HCT116 (cell line): ENCODE data around the gene TTC33. TPM values are rescaled to one million over a fixed set of nuclear protein-coding genes. Genes with fewer than 3 reads are reported as not detected.

Experiments
- ATAC-seq: fragments of 200-7000 bp; cut with Tn5 transposase; 2 replicates; pipeline ENCODE4 v1.9.1; 2020; ENCODE audit warnings: mild to moderate bottlenecking, moderate library complexity
- BruUV-seq: library from RNA; stranded (reverse); fragments of 400-500 nt; replicated peaks from 2 replicates; lab custom pipeline; 2021; lab: Mats Ljungman, UMichigan
- CTCF ChIA-PET: fragments of 300-600 bp; sonication (Branson Sonifier 250); formaldehyde crosslinking; loops from one replicate; lab custom pipeline; 2021; ENCODE audit warnings: antibody characterized with exemption; lab: Charles Lee
- POLR2A ChIA-PET: fragments of 300-600, 350-600 bp; sonication (Branson Sonifier 250); formaldehyde crosslinking; loops from one replicate; lab custom pipeline; 2021; ENCODE audit warnings: antibody characterized with exemption; lab: Charles Lee
- RAD21 ChIA-PET, 2 experiments: fragments of 300-600 bp; sonication (Branson Sonifier 250); formaldehyde crosslinking; loops; one replicate each; lab custom pipeline; 2023; ENCODE audit warnings: low total read pairs in 2 of 2; ENCODE audit not compliant: uncharacterized antibody in 2 of 2, unreplicated experiment in 2 of 2, low non-redundant PET in 1 of 2; lab: Charles Lee
- DNase-seq: peaks from one replicate; pipeline ENCODE4 v3.0.0-alpha.2; 2010; ENCODE audit warnings: low read depth, low spot score
- H2AFZ ChIP-seq: fragments of 200-600 bp; shearing (Covaris generic), sonication (generic); 2 replicates; pipeline ENCODE4 v1.6.1; 2017; ENCODE audit warnings: low read depth, mixed run types, mixed read lengths, antibody characterized with exemption, low read length; ENCODE audit not compliant: poor library complexity, severe bottlenecking
- H3K27ac ChIP-seq: 2 replicates; pipeline ENCODE4 v1.5.1; 2012; ENCODE audit warnings: low read depth, low read length
- H3K27me3 ChIP-seq: fragments of 200-600 bp; sonication (generic); 2 replicates; pipeline ENCODE4 v1.6.1; 2016; ENCODE audit warnings: mixed run types, low read length, mixed read lengths; ENCODE audit not compliant: insufficient read depth
- H3K36me3 ChIP-seq, 2 experiments: fragments of 200-500 bp in 1 of 2; fragments of 200-600 bp in 1 of 2; sonication (Bioruptor generic) in 1 of 2; sonication (generic) in 1 of 2; 2 replicates each; pipeline versions ENCODE4 v1.5.1 to v1.6.1; 2014 to 2016; ENCODE audit warnings: low read length in 2 of 2, inconsistent platforms in 1 of 2, mixed read lengths in 1 of 2, mixed run types in 1 of 2; ENCODE audit not compliant: insufficient read depth in 2 of 2, control insufficient read depth in 1 of 2
- H3K4me1 ChIP-seq, 2 experiments: fragments of 200-600 bp in 1 of 2; sonication (generic) in 1 of 2; 2 replicates each; pipeline versions ENCODE4 v1.5.1 to v1.6.1; 2012 to 2017; ENCODE audit warnings: low read length in 2 of 2, inconsistent platforms in 1 of 2, mild to moderate bottlenecking in 1 of 2, mixed read lengths in 1 of 2, mixed run types in 1 of 2, moderate library complexity in 1 of 2; ENCODE audit not compliant: insufficient read depth in 2 of 2, control insufficient read depth in 1 of 2
- H3K4me2 ChIP-seq: fragments of 200-600 bp; sonication (generic); 2 replicates; pipeline ENCODE4 v1.6.1; 2017; ENCODE audit warnings: mixed run types, low read length, mixed read lengths
- H3K4me3 ChIP-seq, 2 experiments: fragments of 200-600 bp in 1 of 2; sonication (generic) in 1 of 2; replicated peaks in 1 of 2; 2 replicates each; pipeline ENCODE4 v1.5.1; 2011 to 2016; ENCODE audit warnings: low read length in 2 of 2, control low read depth in 1 of 2, low read depth in 1 of 2, mild to moderate bottlenecking in 1 of 2, mixed read lengths in 1 of 2, mixed run types in 1 of 2
- H3K79me2 ChIP-seq: fragments of 200-600 bp; sonication (generic); 2 replicates; pipeline ENCODE4 v1.6.1; 2017; ENCODE audit warnings: mild to moderate bottlenecking, mixed run types, low read length, moderate library complexity, mixed read lengths; ENCODE audit not compliant: insufficient read depth
- H3K9ac ChIP-seq: fragments of 200-600 bp; sonication (generic); 2 replicates; pipeline ENCODE4 v1.6.1; 2016; ENCODE audit warnings: low read length, mixed read lengths
- H3K9me2 ChIP-seq: fragments of 200-600 bp; sonication (generic), shearing (Covaris generic); 2 replicates; pipeline ENCODE4 v1.6.1; 2017; ENCODE audit warnings: mixed run types, mild to moderate bottlenecking, moderate library complexity; ENCODE audit not compliant: insufficient read depth
- H3K9me3 ChIP-seq, 2 experiments: fragments of 200-500 bp in 1 of 2; fragments of 200-600 bp in 1 of 2; sonication (Bioruptor generic) in 1 of 2; sonication (generic) in 1 of 2; 2 replicates each; pipeline ENCODE4 v1.6.1; 2014 to 2017; ENCODE audit warnings: low read length in 2 of 2, mixed read lengths in 2 of 2, inconsistent platforms in 1 of 2, low read depth in 1 of 2, mild to moderate bottlenecking in 1 of 2, mixed run types in 1 of 2, moderate library complexity in 1 of 2; ENCODE audit not compliant: control insufficient read depth in 1 of 2, insufficient read depth in 1 of 2
- H4K20me1 ChIP-seq: fragments of 200-600 bp; sonication (generic), shearing (Covaris generic); 2 replicates; pipeline ENCODE4 v1.6.1; 2017; ENCODE audit warnings: mixed run types, mild to moderate bottlenecking, moderate library complexity; ENCODE audit not compliant: insufficient read depth
- CBX3 ChIP-seq: IDR thresholded peaks from 2 replicates; pipeline ENCODE4 v1.6.1; 2012; ENCODE audit warnings: low read depth
- CEBPB ChIP-seq: IDR thresholded peaks from 2 replicates; pipeline ENCODE4 v1.6.1; 2012; ENCODE audit warnings: low read depth
- CTCF ChIP-seq, 3 experiments: fragments of 200-600 bp in 1 of 3; sonication (generic) in 1 of 3; IDR thresholded peaks in 2 of 3; conservative IDR thresholded peaks in 1 of 3; 2 replicates each; pipeline ENCODE4 v1.5.1; 2012 to 2017; ENCODE audit warnings: low read depth in 2 of 3, low read length in 2 of 3, antibody characterized with exemption in 1 of 3, borderline replicate concordance in 1 of 3, control low read depth in 1 of 3, mild to moderate bottlenecking in 1 of 3, mixed read lengths in 1 of 3, mixed run types in 1 of 3, moderate library complexity in 1 of 3; ENCODE audit not compliant: insufficient read depth in 1 of 3
- EGR1 ChIP-seq: IDR thresholded peaks from 2 replicates; pipeline ENCODE4 v1.6.1; 2012; ENCODE audit warnings: low read depth
- POLR2AphosphoS5 ChIP-seq: IDR thresholded peaks from 2 replicates; pipeline ENCODE4 v1.6.1; 2011; ENCODE audit warnings: mild to moderate bottlenecking, low read depth, low read length, moderate library complexity
- RAD21 ChIP-seq: IDR thresholded peaks from 2 replicates; pipeline ENCODE4 v1.6.1; 2012; ENCODE audit warnings: low read depth, mild to moderate bottlenecking
- SRF ChIP-seq: IDR thresholded peaks from 2 replicates; pipeline ENCODE4 v1.6.1; 2012; ENCODE audit warnings: low read depth
- TCF7L2 ChIP-seq: IDR thresholded peaks from 2 replicates; pipeline ENCODE4 v1.7.0; 2011; ENCODE audit warnings: borderline replicate concordance, inconsistent platforms; ENCODE audit not compliant: insufficient read depth, insufficient read length; ENCODE audit errors: extremely low read depth
- ZNF274 ChIP-seq: fragments of 200-500 bp; sonication (Bioruptor generic); IDR thresholded peaks from 2 replicates; pipeline ENCODE4 v1.6.1; 2014; ENCODE audit warnings: mild to moderate bottlenecking, low read depth, low read length, inconsistent platforms
- intact Hi-C: fragments of 100-400 bp; cut with micrococcal nuclease; formaldehyde crosslinking; loops from 2 replicates; pipeline ENCODE4 v1.10.0; 2022
- total RNA-seq: library from RNA; stranded (reverse); gene quantifications from one replicate; pipeline ENCODE4 v1.2.1, GENCODE V29; 2021; ENCODE audit not compliant: unreplicated experiment
- TF ChIP-seq, protein P1 (sequence below): IDR thresholded peaks from 2 replicates; pipeline ENCODE4 v1.6.1; 2012; ENCODE audit warnings: low read depth
- TF ChIP-seq, protein P2 (sequence below): IDR thresholded peaks from 2 replicates; pipeline ENCODE4 v1.6.1; 2012

Gene TTC33
- total RNA-seq, 1 experiment from 2014 or later: 14.5 TPM

DNA sequence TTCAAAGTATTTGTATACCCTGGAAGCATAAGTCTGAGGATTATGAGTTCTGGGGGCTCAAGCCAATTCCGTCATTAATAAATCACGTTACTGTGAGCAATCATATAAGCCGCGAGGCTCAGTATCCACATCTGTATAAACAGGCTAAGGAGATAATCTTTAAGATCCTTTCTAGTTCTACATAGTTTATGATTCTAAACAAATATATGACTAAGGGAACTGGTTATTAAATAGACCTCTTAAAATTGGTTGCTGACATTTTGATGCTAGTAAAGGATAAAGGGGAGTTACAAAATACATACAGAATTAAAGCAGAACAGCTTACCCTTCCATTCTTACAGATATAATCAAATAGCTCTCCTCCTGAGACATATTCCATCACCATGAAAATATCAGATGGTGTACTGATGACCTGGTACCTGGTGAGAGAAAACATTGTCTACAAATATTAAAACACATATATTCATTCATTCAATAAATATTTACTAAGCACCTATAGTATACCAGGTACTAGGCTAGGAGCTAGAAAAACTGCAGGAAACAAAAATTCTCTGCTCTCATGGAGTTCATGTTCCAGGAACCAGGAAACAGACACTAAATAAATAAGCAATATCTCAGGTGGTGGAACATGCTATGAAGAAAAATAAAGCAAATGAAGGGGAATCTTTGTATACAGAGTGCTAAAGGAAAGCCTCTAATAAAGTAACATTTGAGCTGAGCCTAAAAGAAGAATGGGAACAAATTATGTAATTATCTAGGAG is 19.5 kb upstream of the TTC33 start:
- Histone ChIP-seq H3K9ac (no peak overlapping the region), H3K4me1 (no peaks in the 10 kb centered on the region), H3K36me3 (peaks cover 14 to 21% of the 10 kb centered on the region in 2 experiments; a peak in 3 of 4 replicates)
- RAD21 ChIA-PET: interaction anchor here in 1 of 2 experiments (0.5 kb wide), 1 partner anchor 23 kb away, joined by 3 read pairs; the partner anchor contains the start of gene PRKAA1
- BruUV-seq: no TSS peak
- no peak for TF ChIP-seq SRF
- no peak for TF ChIP-seq CEBPB
- no peak for TF ChIP-seq EGR1
- TF ChIP-seq TCF7L2: no peak
- TF ChIP-seq ZNF274: no peak
- TF ChIP-seq, all 23 proteins: peak for 0
- peaks cover 27% of the 10 kb centered on the region for H3K79me2 ChIP-seq
- no peak overlapping the region for H3K27ac ChIP-seq
- no peaks in the 10 kb centered on the region for H3K9me3 ChIP-seq
- CTCF ChIA-PET: no interaction called here
- H3K27me3 ChIP-seq: no peaks in the 10 kb centered on the region
- intact Hi-C loops: loop anchor here (10.0 kb wide), 1 partner anchor 60 kb away; no protein-coding TSS in a partner anchor
- POLR2A ChIA-PET: no interaction called here
- H2AFZ ChIP-seq: no peak overlapping the region
- no peak overlapping the region for H3K4me2 ChIP-seq
- H3K4me3 ChIP-seq: no peak overlapping the region
- no peaks in the 10 kb centered on the region for H3K9me2 ChIP-seq
- no peak for DNase-seq
- peaks cover 6% of the 10 kb centered on the region; the same call in 1 of the 2 replicates for H4K20me1 ChIP-seq
- ATAC-seq: no peak

DNA sequence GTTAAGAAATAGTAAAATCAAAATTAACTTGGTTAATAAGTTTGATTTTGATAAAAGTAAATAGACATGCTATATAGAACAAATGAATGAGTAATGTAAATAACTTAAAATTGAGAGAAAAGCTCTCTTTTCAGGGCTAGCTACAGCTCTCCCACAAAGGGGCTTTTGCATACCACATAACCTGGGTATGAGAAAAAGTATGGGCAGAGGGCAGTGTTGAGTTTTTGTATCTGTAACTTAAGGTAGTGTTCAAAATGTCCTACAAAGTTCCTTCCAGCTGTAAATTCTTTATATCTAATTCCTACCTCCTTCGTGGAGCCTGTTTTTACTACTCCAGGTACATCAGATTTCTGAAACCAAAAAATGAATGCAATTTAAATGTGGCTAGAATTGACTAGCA is 18.9 kb upstream of the TTC33 start:
- H2AFZ ChIP-seq: no peak overlapping the region
- H3K27ac ChIP-seq: no peak overlapping the region
- no peaks in the 10 kb centered on the region for H3K4me1 ChIP-seq
- ChIA-PET POLR2A (no interaction called here), RAD21 (no interaction called here), CTCF (no interaction called here)
- peaks cover 14 to 22% of the 10 kb centered on the region in 2 experiments; a peak in 3 of 4 replicates for H3K36me3 ChIP-seq
- BruUV-seq: no TSS peak
- DNase-seq: no peak
- intact Hi-C loops: loop anchor here (10.0 kb wide), 1 partner anchor 60 kb away; no protein-coding TSS in a partner anchor
- no peaks in the 10 kb centered on the region for H3K9me3 ChIP-seq
- H4K20me1 ChIP-seq: peaks cover 3% of the 10 kb centered on the region; the same call in 1 of the 2 replicates
- no peak for ATAC-seq
- H3K9ac ChIP-seq: no peak overlapping the region
- no peak overlapping the region for H3K4me2 ChIP-seq
- peaks cover 21% of the 10 kb centered on the region for H3K79me2 ChIP-seq
- H3K4me3 ChIP-seq: no peak overlapping the region
- no peaks in the 10 kb centered on the region for H3K9me2 ChIP-seq
- no peaks in the 10 kb centered on the region for H3K27me3 ChIP-seq
- TF ChIP-seq, protein P1, sequence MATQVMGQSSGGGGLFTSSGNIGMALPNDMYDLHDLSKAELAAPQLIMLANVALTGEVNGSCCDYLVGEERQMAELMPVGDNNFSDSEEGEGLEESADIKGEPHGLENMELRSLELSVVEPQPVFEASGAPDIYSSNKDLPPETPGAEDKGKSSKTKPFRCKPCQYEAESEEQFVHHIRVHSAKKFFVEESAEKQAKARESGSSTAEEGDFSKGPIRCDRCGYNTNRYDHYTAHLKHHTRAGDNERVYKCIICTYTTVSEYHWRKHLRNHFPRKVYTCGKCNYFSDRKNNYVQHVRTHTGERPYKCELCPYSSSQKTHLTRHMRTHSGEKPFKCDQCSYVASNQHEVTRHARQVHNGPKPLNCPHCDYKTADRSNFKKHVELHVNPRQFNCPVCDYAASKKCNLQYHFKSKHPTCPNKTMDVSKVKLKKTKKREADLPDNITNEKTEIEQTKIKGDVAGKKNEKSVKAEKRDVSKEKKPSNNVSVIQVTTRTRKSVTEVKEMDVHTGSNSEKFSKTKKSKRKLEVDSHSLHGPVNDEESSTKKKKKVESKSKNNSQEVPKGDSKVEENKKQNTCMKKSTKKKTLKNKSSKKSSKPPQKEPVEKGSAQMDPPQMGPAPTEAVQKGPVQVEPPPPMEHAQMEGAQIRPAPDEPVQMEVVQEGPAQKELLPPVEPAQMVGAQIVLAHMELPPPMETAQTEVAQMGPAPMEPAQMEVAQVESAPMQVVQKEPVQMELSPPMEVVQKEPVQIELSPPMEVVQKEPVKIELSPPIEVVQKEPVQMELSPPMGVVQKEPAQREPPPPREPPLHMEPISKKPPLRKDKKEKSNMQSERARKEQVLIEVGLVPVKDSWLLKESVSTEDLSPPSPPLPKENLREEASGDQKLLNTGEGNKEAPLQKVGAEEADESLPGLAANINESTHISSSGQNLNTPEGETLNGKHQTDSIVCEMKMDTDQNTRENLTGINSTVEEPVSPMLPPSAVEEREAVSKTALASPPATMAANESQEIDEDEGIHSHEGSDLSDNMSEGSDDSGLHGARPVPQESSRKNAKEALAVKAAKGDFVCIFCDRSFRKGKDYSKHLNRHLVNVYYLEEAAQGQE: no peak
- TF ChIP-seq SRF: no peak
- TF ChIP-seq ZNF274: no peak
- no peak for TF ChIP-seq CTCF (IDR thresholded peaks at IDR 0.05 in 2 of 3, conservative IDR thresholded peaks at IDR 0.05 in 1 of 3; ENCODE audit: borderline replicate concordance in 1 of 3, insufficient read depth in 1 of 3, low read depth in 2 of 3, low read length in 2 of 3)
- TF ChIP-seq RAD21: no peak
- TF ChIP-seq TCF7L2: no peak
- TF ChIP-seq EGR1: no peak
- TF ChIP-seq, protein P2, sequence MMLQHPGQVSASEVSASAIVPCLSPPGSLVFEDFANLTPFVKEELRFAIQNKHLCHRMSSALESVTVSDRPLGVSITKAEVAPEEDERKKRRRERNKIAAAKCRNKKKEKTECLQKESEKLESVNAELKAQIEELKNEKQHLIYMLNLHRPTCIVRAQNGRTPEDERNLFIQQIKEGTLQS: no peak
- TF ChIP-seq CBX3: no peak
- TF ChIP-seq POLR2AphosphoS5: no peak
